T-helper 2 cell treated with Interferon-gamma antibody and Interleukin-4, amounts not matched to agents 100 ng/mL and 5 ng/mL, for 36 hours (primary cell): ENCODE results near the gene MLLT1. TPM values are rescaled to one million over a fixed set of nuclear protein-coding genes. Genes with fewer than 3 reads are reported as not detected.
"Not testable (repeated sequence)": the region's sequence is repeated elsewhere in the genome, so short reads cannot be mapped to it uniquely, and the experiment has no call there.

Experiments used
- intact Hi-C: fragments of 100-400 bp; cut with micrococcal nuclease; formaldehyde crosslinking; loops from one replicate; pipeline ENCODE4 v1.15.1; 2023
- total RNA-seq: library from RNA; stranded (reverse); gene quantifications from 2 replicates; pipeline ENCODE4 v1.2.3, GENCODE V29; 2022

MLLT1 gene, protein sequence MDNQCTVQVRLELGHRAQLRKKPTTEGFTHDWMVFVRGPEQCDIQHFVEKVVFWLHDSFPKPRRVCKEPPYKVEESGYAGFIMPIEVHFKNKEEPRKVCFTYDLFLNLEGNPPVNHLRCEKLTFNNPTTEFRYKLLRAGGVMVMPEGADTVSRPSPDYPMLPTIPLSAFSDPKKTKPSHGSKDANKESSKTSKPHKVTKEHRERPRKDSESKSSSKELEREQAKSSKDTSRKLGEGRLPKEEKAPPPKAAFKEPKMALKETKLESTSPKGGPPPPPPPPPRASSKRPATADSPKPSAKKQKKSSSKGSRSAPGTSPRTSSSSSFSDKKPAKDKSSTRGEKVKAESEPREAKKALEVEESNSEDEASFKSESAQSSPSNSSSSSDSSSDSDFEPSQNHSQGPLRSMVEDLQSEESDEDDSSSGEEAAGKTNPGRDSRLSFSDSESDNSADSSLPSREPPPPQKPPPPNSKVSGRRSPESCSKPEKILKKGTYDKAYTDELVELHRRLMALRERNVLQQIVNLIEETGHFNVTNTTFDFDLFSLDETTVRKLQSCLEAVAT
- 47.1 and 53.2 TPM in 2 replicates for total RNA-seq

DNA sequence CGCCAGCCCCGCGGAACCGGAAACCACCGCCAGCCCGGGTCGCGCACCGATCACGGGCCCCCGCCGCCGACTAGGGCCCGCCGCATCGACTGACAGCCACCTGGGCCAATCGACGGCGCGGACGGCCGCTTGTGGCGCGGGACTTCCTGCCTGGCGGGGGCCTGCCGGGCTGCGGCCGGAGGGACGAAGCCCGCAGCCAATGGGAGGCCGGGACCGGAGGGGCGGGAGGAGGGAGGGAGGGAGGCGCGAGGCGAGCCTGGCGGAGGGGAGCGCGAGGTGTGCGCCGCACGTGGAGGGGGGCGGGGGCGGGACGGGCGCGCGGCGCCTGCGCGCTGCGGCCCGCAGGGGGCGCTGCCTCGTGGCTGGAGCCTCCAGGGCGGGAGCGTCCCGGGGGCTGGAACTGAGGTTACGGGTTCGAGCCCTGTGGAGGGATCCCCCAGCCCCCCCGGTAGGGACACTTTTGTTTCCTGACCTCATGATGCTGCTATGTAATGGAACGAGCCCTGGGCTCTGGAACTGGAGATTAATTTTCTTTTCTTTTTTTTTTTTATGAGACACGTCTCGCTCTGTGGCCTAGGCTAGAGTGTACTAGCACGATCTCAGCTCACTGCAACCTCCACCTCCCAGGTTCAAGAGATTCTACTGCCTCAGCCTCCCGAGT is at the start of gene MLLT1:
MLLT1 (minus strand) TSS at position 45 of the 661 bp plus-strand sequence. CDS start 191 bp downstream, outside the sequence.
- intact Hi-C loops = loop anchor here (1.0 kb wide), 2 partner anchors 81 to 113 kb away; partner anchors contain the start of gene GTF2F1

DNA sequence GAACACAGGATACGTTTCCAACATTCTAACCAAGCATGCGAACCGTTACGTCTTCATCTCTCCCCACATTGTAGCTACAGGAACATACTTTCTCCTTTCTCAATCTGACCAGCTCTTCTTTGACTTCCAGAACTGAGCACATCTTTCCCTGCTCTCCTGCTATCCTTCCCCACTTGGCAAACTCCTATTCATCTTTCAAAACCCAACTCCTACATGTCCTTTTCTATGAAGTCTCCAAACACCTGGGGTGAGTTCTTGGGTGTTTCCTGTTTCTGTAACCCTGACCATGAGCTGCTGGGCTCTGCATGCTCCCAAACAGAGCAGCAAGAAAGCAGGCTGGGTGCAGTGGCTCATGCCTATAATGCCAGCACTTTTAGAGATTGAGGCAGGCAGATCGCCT is 47.0 kb upstream of the MLLT1 start:
- intact Hi-C loops = no loop called here

DNA sequence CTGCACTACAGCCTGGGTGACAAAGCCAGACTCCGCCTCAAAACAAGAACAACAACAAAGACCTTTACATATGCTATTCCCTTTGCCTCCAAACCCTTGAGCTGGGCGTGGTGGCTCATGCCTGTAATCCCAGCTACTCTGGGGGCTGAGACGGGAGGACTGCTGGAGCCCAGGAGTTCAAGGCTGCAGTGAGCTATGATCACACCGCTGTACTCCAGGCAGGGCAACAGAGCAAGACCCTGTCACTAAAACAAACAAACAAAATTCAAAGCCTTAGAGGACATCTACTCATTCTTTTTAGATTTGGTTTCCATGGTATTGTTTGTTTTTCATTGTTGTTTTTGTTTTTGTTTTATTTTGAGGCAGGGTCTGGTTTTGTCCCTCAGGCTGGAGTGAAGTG is 45.8 kb upstream of the MLLT1 start:
- intact Hi-C loops = no loop called here

DNA sequence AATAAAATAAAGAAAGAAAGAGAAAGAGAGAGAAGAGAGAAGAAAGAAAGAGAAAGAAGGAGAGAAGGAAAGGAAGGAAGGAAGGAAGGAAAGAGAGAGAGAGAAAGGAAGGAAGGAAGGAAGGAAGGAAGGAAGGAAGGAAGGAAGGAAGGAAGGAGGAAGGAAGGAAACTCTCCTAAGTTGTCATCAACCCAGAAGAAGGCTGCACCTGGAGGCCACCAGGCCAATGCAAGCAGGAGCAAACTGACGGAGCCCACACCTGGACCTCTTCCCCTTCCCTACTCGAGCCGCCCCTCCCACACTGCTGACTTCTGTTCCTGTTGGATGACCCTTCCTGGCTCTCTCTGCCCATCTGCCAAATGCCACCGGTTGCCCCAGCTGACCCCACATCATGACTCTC is 45.0 kb upstream of the MLLT1 start:
- intact Hi-C loops = no loop called here

- intact Hi-C loops = no loop called here
These were observed 42.5 kb upstream of the MLLT1 start for GRCh38 chr19:6322284-6322683.

- intact Hi-C loops = no loop called here
These were observed 39.6 kb upstream of the MLLT1 start for GRCh38 chr19:6319376-6319775.

- intact Hi-C loops = no loop called here
These were observed 39.0 kb upstream of the MLLT1 start for GRCh38 chr19:6318772-6319171.

DNA sequence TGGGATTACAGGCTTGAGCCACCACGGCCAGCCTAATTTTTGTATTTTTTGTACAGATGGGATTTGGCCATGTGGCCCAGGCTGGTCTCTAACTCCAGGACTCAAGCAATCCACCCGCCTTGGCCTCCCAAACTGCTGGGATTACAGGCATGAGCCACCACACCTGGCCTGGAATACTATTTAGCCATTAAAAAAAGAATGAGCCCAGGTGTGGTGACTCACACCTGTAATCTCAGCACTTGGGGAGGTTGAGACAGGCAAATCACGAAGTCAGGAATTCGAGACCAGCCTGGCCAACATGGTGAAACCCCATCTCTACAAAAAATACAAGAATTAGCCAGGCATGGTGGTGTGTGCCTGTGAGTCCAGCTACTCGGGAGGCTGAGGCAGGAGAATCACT is 35.9 kb upstream of the MLLT1 start:
- intact Hi-C loops = not testable (repeated sequence)

DNA sequence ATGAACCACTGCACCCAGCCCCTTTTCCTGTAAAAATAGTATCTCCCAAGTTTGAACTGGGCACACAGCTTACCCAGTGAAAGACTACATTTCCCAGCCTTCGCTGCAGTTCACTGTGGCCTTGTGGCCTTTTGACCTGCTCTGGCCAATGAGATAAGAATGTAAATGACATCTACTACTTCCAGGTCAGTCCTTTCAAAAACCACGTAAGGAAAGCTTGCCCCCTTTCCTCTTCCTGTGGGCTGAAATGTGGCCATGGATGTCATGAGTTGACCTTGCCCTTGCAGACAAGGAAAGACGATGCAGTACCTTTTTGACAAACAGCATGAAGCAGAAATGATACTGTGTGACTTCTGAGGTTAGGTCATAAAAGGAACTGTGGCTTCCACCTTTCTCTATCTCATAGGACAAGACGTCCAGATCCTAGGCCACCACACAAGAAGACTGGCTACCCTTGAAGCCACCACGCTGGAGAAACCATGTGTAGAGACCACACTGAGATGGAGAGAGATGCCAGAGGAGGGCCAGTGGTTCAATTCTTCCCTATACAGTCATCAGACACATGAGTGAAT is 33.7 kb upstream of the MLLT1 start:
- intact Hi-C loops = no loop called here

DNA sequence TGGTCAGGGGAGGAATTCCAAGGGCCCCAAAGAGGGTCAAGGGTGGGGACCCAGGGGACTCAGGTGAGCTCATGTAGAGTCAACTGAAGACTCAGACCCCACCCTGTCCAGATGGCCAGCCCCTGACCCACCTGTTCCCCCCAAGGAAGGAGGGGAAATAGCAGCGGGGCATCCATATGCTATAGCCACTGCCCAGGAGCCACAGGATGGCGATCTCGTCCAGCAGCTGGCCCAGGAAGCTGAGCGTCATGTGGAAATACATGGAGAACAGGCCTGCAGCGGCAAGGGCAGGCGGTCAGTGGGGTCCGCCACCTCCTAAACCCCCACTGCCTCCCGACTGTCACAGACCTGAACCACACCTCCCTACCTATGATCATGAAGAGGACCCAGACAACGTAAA is 32.2 kb upstream of the MLLT1 start:
- intact Hi-C loops = no loop called here

DNA sequence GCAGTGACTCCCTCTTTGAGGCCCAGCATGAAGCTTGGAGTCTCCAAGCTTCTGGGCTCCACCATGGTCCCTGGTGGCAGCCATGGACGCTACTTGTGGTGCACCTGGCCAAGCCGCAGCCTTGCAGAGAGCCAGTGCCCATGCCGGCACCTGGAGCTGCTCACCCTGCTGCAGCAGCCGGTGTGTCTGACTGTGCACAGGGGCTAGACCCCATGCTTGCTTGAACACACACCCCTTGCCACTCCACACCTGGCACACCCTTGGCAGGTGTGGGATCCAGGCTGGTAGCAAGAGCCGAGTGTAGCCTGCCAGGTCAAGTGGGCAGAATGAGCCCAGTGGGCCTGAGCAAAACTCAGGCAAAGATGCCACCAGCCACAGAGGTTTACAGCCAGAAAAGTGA is 18.6 kb upstream of the MLLT1 start:
- intact Hi-C loops = loop anchor here (10.0 kb wide), 1 partner anchor 134 kb away; no protein-coding TSS in a partner anchor

- intact Hi-C loops = loop anchor here (10.0 kb wide), 1 partner anchor 132 kb away; no protein-coding TSS in a partner anchor
These were observed 17.4 kb upstream of the MLLT1 start for GRCh38 chr19:6297202-6297601.

DNA sequence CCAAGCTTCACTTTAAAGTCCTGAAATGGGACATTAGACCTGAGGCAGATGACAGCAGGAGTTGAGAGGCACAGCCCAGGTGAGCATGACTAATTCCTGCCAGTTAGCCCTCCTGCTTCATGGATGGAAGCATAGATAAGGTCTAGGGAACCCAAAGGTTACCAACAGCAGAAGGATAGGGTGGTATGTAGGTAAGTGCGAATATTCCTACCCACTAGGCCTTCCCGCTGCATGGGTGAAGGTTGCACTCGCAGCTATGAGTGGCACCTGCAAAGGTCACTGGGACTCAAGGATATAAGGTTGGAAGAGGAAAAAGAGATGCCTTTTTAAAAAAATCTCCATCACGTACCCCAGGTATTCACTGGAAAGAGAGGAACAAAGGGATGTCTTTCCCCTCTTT is 12.2 kb upstream of the MLLT1 start:
- intact Hi-C loops = loop anchor here (10.0 kb wide), 1 partner anchor 127 kb away; no protein-coding TSS in a partner anchor

- intact Hi-C loops = no loop called here
These were observed 9.0 kb upstream of the MLLT1 start for GRCh38 chr19:6288737-6289136.

- intact Hi-C loops = no loop called here
These were observed 7.6 kb upstream of the MLLT1 start for GRCh38 chr19:6287269-6287885.

- intact Hi-C loops = no loop called here
These were observed 6.9 kb upstream of the MLLT1 start for GRCh38 chr19:6286676-6287075.

DNA sequence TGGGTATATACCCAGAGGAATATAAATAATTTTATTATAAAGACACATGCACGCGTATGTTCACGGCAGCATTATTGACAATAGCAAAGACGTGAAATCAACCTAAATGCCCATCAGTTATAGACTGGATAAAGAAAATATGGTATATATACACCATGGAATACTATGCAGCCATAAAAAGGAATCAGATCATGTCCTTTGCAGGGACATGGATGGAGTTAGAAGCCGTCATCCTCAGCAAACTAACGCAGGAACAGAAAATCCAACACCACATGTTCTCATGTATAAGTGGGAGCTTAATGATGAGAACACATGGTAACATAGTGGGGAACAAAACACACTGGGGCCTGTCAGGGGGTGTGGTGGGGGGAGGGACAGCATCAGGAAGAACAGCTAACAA is 2.6 kb upstream of the MLLT1 start:
- intact Hi-C loops = not testable (repeated sequence)

- intact Hi-C loops = no loop called here
These were observed 200 bp downstream of the MLLT1 start for GRCh38 chr19:6279620-6279930.

GRCh38 chr19:6278740-6279619 is 795 bp downstream of the MLLT1 start:
- intact Hi-C loops = no loop called here

DNA sequence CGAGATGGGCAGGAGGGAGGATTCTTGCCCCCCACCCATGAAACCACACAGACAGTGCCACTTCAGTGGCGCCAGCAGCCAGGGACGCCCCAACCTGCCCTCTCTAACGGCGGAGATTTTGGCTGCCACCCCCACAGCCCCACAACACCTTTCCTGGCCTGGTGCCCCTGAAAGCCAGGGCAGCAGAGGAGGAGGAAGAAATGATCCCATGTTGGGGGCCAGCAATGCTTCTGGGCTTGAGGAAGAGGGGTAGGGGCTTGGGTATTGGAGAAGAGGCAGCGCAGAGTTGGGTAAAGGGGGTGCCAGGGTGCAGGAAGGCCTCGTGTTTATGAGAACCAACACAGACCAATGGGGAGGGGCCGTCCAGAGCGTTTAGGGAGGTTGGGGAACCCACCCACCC is 1.7 kb downstream of the MLLT1 start:
- intact Hi-C loops = no loop called here

DNA sequence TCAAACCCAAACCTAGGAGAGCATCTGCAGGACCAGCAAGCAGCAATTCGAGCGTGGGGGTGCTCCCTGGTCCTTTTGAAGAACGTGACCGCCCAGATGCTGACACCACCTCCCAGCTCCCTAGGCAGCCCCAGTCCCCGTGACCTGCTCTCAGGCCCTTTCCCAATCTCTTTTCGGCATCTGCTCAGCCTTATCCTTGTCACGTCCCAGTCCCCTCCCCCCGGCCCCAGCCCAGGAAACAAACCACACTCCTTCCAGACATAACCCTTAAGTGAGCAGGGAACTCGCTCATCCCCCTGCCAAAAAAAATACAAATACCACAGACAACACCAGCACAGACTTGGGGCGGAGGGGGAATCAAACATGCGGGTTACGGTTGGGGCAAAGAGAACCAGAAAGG is 3.3 kb downstream of the MLLT1 start:
- intact Hi-C loops = no loop called here
